Tibial nerve (tissue), 4 donors: ENCODE measurements around the gene NNT. TPM values are rescaled to one million over a fixed set of nuclear protein-coding genes. Genes with fewer than 3 reads are reported as not detected.

Experiments
- DNase-seq, 2 donors: peaks; one replicate each; pipeline ENCODE4 v3.0.0-alpha.2; 2019; ENCODE audit warnings: low spot score in 2 of 2
- H3K27ac ChIP-seq, 4 donors: fragments of 200-600 bp; sonication (generic) in 3 of 4; one replicate each; pipeline ENCODE4 v1.5.1; 2017 to 2019; ENCODE audit warnings: mild to moderate bottlenecking in 1 of 4
- H3K27me3 ChIP-seq, 2 donors: fragments of 200-600 bp; sonication (generic) in 1 of 2; one replicate each; pipeline versions ENCODE4 v1.5.1 to v1.6.0; 2017 to 2019
- H3K36me3 ChIP-seq, 3 donors: fragments of 200-600 bp; sonication (generic); one replicate each; pipeline ENCODE4 v1.5.1; 2018 to 2019
- H3K4me1 ChIP-seq, 4 donors: fragments of 200-600 bp; sonication (generic) in 3 of 4; one replicate each; pipeline ENCODE4 v1.5.1; 2017 to 2019
- H3K4me3 ChIP-seq, 4 donors: fragments of 200-600 bp; sonication (generic) in 3 of 4; one replicate each; pipeline ENCODE4 v1.5.1; 2017 to 2019; ENCODE audit warnings: mild to moderate bottlenecking in 1 of 4, moderate library complexity in 1 of 4
- H3K9me3 ChIP-seq, 4 donors: fragments of 200-600 bp; sonication (generic) in 3 of 4; one replicate each; pipeline ENCODE4 v1.5.1; 2017 to 2019
- EP300 ChIP-seq, 2 donors: sonication (generic); formaldehyde crosslinking; IDR thresholded peaks; one replicate each; pipeline ENCODE4 v1.6.1; 2017; ENCODE audit warnings: antibody characterized with exemption in 2 of 2, mild to moderate bottlenecking in 1 of 2
- POLR2A ChIP-seq, 2 donors: fragments of 450-650 bp; IDR thresholded peaks; one replicate each; pipeline ENCODE4 v1.6.1; 2017; ENCODE audit warnings: antibody characterized with exemption in 2 of 2, mild to moderate bottlenecking in 2 of 2, moderate library complexity in 2 of 2
- WGBS, 2 donors: methylation state at CpG; one replicate each; pipeline ENCODE4 v1.1.5; 2018; 5-methylcytosine and 5-hydroxymethylcytosine counted together
- total RNA-seq, 4 donors: library from RNA; depleted of rRNA; stranded (reverse); fragments of >200 nt; gene quantifications; one replicate each; pipeline ENCODE4 v1.1.0, GENCODE V29; 2016
- TF ChIP-seq, protein P1 (sequence below), 5 experiments: fragments of 200-600 bp in 3 of 5; fragments of 450-650 bp in 2 of 5; sonication (generic) in 3 of 5; IDR thresholded peaks; one replicate each; pipeline ENCODE4 v1.5.1; 2016 to 2019; ENCODE audit warnings: antibody characterized with exemption in 5 of 5, mild to moderate bottlenecking in 3 of 5, moderate library complexity in 2 of 5

Gene NNT
- total RNA-seq, 4 donors from 2014 or later, result 36.3 to 47.1 (median 42.7) TPM

DNA sequence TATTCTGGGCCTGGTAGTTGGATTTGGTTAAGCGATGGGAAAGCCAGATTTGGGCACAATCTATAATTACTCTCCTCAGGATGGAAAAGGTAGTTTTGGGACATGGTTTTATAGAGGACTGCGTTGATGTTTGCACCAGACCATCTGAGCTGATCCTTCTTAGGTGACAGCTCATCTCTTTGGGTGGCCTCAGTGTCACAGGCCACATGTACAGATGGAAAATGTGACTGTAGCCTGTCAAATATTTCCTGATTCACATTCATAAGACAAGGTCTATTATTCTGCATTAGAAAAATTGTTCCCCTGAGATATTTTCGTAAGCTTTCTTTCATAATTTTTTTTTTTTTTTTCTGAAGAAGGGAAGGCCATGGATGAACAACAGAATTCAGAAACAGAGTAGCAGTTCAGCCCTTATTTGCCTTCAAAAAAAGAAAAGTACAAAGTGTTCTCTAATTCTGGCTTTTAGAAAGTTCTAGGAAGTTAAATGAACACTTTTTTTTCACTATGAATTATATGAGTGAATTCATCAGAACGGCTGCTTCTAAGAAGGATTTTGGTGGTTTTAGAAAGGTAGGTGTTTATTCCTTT lies 81.0 kb downstream of the NNT start:
- WGBS, 2 donors, result 59 to 71% methylated on average over 4 of the region's 4 CpGs
- Histone ChIP-seq H3K4me1 (peaks cover 0 to 31% (median 12%) of the 10 kb centered on the region in 4 donors), H3K27ac (peak overlapping the region; percentile 54 to 87 (median 70)), H3K9me3 (no peaks in the 10 kb centered on the region), H3K36me3 (no peaks in the 10 kb centered on the region), H3K27me3 (no peaks in the 10 kb centered on the region), H3K4me3 (no peak overlapping the region)
- TF ChIP-seq POLR2A (IDR thresholded peaks at IDR 0.05) (no peak), EP300 (IDR thresholded peaks at IDR 0.05) (peak; percentile 66 to 84)
- TF ChIP-seq, protein P1, sequence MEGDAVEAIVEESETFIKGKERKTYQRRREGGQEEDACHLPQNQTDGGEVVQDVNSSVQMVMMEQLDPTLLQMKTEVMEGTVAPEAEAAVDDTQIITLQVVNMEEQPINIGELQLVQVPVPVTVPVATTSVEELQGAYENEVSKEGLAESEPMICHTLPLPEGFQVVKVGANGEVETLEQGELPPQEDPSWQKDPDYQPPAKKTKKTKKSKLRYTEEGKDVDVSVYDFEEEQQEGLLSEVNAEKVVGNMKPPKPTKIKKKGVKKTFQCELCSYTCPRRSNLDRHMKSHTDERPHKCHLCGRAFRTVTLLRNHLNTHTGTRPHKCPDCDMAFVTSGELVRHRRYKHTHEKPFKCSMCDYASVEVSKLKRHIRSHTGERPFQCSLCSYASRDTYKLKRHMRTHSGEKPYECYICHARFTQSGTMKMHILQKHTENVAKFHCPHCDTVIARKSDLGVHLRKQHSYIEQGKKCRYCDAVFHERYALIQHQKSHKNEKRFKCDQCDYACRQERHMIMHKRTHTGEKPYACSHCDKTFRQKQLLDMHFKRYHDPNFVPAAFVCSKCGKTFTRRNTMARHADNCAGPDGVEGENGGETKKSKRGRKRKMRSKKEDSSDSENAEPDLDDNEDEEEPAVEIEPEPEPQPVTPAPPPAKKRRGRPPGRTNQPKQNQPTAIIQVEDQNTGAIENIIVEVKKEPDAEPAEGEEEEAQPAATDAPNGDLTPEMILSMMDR (IDR thresholded peaks at IDR 0.05), result no peak
- peak; percentile 26 to 51 for DNase-seq

DNA sequence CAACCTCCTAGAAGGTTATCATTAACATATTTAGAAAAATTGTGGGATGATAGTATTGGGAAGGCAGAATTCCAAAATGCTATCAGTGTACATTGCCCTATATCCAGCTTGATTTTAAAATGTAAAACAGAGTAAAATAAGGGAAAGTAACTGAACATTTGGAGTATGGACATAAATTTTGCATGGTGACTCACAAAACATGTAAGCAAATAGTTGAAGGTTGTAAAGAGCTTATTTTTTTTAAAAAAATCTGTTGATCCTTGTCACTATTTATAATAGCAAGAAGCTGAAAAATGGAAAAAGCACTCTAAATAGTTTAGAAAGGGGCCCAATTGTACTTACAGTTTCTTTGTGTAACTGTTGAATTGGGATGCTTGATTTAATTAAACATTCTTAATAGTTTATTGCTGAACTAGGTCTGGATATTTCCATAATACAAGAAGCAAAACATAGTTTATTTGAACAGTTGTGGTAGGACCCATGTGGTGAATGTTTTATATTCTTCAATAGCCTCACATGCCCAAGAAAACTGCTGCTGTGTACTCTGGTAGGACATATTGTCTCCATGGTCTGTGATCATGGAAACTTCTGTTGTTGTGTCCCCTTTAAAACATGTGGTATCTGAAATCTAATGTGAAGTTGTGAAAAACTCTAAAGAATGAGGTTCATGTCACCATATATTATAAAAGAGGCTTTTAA lies 82.4 kb downstream of the NNT start:
- H3K4me3 ChIP-seq, result no peak overlapping the region
- TF ChIP-seq POLR2A (IDR thresholded peaks at IDR 0.05), result no peak
- TF ChIP-seq EP300 (IDR thresholded peaks at IDR 0.05), result no peak
- TF ChIP-seq, protein P1 (IDR thresholded peaks at IDR 0.05), result no peak
- no peak for DNase-seq
- H3K36me3 ChIP-seq, result no peaks in the 10 kb centered on the region
- H3K9me3 ChIP-seq, result no peaks in the 10 kb centered on the region
- peak overlapping the region in 2 of 4 donors; percentile 75 to 87 for H3K27ac ChIP-seq
- peaks cover 0 to 31% (median 12%) of the 10 kb centered on the region in 4 donors for H3K4me1 ChIP-seq
- H3K27me3 ChIP-seq, result no peaks in the 10 kb centered on the region

DNA sequence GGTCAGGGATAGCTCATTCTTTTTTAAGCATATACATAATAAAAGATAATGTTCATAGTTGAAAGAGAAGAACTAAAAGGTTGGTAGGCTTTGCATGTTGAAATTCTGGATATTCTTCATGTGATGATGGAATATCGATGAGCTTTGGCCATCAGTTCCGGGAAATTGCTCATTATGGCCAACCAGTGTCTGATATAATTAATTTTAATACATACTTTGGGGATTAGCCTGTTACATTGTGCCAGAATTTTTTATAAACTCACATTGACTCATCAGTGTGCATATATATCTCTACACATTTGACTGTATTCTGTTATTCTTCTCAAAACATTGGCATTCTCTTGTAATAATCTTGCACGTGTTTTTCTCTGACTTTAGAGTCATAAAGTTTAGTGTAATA lies 84.3 kb downstream of the NNT start:
- TF ChIP-seq EP300 (IDR thresholded peaks at IDR 0.05) (no peak), POLR2A (IDR thresholded peaks at IDR 0.05) (no peak)
- TF ChIP-seq, protein P1 (IDR thresholded peaks at IDR 0.05), result no peak
- DNase-seq, result no peak
- 68 to 73% methylated on average over 3 of the region's 3 CpGs for WGBS, 2 donors

DNA sequence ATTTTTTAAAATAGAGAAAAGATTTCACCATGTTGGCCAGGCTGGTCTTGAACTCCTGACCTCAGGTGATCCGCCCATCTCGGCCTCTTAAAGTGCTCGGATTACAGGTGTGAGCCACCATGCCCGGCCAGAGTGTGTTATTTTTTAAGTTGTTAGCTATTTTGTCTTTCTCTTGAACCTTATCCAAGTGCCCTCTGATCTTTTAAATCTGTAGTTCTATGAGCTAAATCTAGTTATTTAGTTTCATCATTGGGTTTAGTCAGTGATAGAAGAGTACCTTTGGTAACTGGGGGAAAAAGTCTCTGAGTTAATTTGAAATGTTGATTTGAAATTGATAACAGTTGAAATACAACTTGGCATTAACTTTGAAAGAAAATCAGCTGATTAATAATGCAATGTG lies 88.3 kb downstream of the NNT start:
- H3K4me3 ChIP-seq, result no peak overlapping the region
- no peak overlapping the region for H3K27ac ChIP-seq
- no peak for DNase-seq
- 88 to 89% methylated on average over 4 of the region's 4 CpGs for WGBS, 2 donors
- TF ChIP-seq, protein P1 (IDR thresholded peaks at IDR 0.05), result no peak
- TF ChIP-seq EP300 (IDR thresholded peaks at IDR 0.05) (no peak), POLR2A (IDR thresholded peaks at IDR 0.05) (no peak)
- no peaks in the 10 kb centered on the region for H3K9me3 ChIP-seq
- peaks cover 0 to 7% (median 0%) of the 10 kb centered on the region in 3 donors for H3K36me3 ChIP-seq
- H3K27me3 ChIP-seq, result no peaks in the 10 kb centered on the region
- H3K4me1 ChIP-seq, result peaks cover 0 to 4% (median 0%) of the 10 kb centered on the region in 4 donors

More for the DNA sequence above, 84.3 kb downstream of the NNT start:
- no peaks in the 10 kb centered on the region for H3K9me3 ChIP-seq
- no peaks in the 10 kb centered on the region for H3K27me3 ChIP-seq
- no peaks in the 10 kb centered on the region for H3K36me3 ChIP-seq
- no peak overlapping the region for H3K4me3 ChIP-seq
- no peak overlapping the region for H3K27ac ChIP-seq
- peaks cover 0 to 31% (median 12%) of the 10 kb centered on the region in 4 donors for H3K4me1 ChIP-seq

DNA sequence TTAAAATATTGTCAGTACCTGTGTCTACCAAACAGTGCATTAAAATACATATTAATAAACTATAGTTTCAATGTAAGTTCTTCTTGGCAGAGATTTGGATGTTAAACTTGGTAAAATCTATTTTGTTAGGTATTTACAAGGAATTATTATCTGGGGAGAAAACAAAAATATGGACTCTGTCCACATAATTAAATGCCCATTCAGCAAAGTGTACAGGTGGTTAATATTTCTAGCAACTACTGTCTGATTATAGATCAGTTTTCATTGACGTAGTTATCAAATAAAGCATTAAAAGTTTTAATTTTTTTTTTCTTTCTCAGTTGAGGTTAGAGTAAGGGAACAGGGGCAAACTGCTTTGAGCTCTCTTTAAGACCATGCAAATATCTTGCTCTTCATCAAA lies 88.9 kb downstream of the NNT start:
- no peak for DNase-seq
- Histone ChIP-seq H3K27me3 (no peaks in the 10 kb centered on the region), H3K4me1 (peaks cover 0 to 4% (median 0%) of the 10 kb centered on the region in 4 donors), H3K36me3 (peaks cover 0 to 13% (median 0%) of the 10 kb centered on the region in 3 donors), H3K27ac (no peak overlapping the region), H3K4me3 (no peak overlapping the region), H3K9me3 (no peaks in the 10 kb centered on the region)
- WGBS, 2 donors, result 87 to 93% methylated on average over 1 of the region's 1 CpG
- TF ChIP-seq, protein P1 (IDR thresholded peaks at IDR 0.05), result no peak
- no peak for TF ChIP-seq POLR2A (IDR thresholded peaks at IDR 0.05)
- no peak for TF ChIP-seq EP300 (IDR thresholded peaks at IDR 0.05)
